Activated CD4-positive, alpha-beta T cell treated with anti-CD3 and anti-CD28 coated beads for 1 hour (primary cell): ENCODE data around the gene FLOT2.
"Not testable (repeated sequence)": the region's sequence is repeated elsewhere in the genome, so short reads cannot be mapped to it uniquely, and the experiment has no call there.

Experiments
- DNase-seq: peaks from one replicate; pipeline ENCODE4 v3.0.0-alpha.2; 2020

The FLOT2 gene

DNA sequence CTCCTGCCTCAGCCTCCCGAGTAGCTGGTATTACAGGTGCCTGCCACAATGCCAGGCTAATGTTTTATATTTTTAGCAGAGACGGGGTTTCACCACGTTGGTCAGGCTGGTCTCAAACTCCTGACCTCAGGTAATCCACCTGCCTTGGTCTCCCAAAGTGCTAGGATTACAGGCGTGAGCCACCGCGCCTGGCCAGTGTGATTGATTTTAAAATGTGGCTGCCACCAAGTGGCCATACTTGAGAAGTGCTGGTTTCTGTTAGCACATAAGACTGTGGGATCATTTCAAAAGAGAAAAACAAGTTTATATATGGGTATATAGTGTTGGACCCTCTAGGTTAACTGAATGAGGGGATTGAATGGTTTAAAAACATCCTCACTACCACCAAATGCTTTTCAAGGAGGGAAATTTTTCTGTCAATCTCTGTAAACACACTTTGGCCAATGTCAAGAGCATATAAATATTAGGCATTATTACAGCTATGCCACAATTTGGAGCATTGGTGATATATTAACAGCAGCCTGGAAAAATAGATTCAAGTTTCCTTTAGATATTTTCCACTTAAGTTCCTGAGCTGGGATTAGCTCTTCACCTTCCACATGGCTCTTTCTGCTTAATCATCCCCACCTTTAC, 18.9 kb upstream of the FLOT2 start:
- peak; percentile 30 for DNase-seq

DNA sequence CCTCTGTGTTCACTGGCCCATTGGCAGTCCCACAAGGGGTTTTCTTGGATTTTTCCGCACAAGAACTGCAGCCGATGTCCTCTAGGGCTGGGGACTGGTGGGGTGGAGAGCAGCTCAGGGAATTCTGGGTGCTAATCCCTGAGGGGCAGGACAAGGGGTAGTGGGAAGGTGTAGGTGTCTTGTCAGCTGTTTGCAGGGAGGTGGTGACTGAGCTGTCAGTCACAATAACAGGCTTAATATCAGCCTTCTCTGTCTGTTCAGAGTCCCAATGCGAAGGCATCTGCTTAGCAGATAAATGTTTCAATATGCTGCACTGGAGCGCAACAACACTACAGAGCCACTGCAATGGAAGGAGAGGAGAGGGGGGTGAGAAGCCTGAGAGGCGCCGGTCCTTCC, 15.4 kb upstream of the FLOT2 start:
- DNase-seq, result no peak

DNA sequence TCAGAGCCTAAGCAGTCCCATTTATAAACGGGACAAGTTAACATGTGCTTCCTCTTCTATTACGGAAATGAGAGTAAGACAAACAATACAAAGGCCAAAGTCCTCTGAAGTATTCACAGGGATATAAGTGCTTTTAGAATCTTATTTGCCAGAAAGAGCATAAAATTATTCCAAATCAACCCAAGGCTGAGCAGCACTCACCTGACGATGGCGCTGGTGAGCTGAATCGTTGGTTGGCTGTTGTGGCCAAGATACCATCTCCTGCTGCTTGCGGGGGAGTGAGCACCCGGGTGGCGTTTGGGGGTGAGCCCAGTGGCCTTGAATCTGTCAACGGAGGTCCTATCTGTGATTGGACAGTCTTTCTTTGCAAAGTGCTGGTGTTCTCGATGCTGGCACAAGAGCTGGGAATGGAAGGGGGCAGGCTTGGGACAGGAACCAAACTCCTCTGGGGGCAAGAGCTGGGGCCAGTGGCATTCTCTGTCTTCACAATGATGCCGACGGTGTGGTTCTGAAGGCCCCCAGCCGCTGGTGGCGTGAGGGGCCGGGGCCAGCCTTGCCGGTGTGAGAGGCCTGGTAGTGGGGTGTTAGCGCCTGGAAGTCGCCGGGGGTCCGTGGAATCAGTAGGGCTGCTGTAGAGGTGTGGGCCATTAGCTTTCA, 14.9 kb upstream of the FLOT2 start:
- no peak for DNase-seq

DNA sequence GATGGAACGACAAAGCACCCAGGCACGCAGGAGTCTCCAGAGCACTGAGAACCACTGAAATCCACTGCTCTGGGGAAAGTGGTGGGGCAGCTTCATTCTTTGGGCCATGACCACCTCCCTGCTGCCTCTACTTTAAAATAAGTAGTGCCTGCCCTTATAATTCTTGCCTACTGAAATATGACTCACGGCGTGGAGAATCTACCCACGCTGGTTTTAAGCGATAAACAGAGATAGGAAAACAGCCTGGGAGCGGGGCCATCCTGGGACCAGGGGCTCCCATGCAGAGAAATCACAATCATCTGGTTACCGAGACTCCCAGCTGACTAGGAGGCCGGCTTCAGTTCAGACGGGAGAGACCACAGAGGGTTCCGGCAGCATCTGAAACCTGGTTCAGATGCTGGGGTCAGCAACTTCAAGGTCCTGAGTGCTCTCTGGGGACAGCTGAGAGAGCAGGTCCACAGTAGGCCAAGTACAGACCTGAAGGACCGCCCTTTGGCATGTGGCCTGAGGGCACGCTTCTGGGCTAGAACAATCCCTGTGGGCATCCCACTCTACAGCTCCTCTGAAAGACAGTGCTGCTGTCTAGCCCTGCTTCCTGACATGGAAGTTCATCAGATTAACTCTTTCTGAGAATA, 14.0 kb upstream of the FLOT2 start:
- DNase-seq, result no peak

DNA sequence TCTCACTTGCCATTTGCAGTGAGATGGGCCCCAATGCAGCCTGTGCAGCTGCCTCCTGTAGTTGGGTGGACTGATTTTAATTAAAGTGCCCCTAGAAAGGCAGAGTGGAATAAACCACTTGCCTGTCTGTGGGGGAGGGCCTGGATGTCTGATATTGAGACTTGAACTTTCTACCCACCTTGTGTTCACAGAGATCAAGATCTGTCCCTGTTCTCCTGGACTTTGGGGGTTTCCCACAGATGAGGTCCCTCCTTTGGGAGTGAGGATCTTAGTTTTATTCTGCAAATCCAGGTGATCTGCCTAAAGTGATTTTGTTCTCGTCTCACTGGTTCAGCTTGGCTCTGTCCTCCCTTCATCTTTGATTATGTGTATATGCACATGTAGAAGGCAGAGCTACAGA, 13.0 kb upstream of the FLOT2 start:
- DNase-seq, result no peak

DNA sequence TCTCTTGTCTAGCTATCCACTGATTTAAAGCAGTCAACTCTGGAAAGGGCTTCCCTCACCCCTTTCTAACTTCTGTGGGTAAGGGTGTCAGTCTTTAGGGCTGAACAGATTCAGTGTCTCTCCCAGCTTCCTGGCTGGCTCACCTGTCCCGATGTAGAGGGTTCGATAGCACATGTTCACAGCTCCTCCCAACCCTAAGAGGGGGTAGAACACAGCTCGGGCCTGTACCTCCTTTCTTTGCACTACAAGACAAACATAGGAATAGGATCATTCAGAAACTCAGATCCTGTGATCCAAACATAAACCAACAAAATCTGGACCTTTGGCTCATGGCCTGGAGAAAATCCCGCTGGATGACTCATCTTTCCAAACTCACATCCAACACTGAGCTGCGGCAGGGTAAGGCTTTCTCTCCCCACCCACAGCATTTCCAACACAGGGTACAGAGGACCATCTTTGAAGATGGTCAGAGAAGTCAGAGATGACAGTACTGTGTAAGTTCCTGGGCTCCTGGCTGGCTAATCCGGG, 11.2 kb upstream of the FLOT2 start:
- no peak for DNase-seq

DNA sequence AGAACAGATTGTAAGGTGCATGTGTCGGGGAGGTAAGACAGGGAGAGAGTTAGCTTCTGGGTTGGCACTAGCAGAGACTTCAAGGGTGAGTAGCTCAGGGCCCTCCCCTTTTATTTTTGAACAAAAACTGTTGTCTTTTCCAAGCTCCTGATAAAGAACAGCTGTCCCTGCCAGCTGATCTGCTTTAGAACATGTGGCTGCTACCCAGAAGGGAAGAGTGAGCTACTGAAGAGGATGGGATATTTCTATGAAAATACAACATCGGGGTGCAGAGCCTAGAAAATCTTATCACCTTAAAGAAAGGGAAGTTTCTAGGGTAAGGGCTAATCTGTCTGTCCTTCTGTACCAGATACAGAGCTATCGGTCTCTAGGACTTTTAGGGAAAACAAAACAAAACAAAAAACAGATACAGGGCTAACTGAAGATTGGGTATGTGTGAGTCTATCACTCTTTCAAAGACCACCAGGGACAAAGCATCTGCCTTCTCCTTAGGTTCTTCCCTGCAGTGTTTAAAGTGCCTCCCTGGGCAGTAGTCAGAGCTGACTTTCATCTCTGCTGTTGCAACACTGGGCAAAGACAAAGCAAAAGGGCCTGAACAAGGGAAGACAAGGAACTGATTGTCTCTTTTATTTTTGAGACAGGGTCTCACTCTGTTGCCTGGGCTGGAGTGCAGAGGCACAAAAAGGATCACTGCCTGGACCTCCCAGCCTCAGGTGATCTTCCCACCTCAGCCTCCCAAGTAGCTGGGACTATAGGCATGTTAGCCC, 10.4 kb upstream of the FLOT2 start:
- no peak for DNase-seq

DNA sequence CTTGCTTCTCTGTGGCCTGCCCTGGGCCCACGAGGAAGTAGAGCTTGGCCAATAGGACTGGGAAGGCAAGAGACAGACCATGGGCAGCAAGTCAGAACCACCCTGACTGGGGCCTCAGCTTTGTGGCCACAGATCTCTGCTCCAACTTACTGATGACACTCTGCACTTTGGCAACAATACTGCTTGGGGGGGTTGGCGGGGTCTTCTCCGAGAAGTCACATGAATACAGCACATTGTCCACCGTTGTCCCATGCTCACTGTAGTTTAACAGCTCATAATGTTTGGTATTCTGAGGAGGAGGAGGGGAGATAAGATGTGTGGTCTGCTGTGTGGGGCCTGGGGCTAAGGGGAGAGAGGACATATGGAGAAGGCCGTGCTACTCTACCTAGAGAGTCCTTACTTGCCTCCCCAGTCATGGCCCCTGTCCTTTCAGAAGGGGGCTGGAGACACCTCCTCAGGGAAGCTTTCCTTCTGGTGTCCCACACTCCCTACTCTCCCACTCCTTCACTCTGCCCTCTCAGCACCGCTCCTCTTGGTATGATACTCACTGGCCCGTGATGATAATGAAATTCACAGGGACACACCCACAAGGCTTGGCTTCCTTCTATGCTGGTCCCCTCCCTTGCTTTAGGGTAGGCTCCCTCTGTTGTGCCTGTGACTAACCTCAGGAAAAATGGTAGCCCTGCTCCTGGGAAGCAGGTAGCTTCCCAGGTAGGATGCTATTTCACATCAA, 9.3 kb upstream of the FLOT2 start:
- no peak for DNase-seq

DNA sequence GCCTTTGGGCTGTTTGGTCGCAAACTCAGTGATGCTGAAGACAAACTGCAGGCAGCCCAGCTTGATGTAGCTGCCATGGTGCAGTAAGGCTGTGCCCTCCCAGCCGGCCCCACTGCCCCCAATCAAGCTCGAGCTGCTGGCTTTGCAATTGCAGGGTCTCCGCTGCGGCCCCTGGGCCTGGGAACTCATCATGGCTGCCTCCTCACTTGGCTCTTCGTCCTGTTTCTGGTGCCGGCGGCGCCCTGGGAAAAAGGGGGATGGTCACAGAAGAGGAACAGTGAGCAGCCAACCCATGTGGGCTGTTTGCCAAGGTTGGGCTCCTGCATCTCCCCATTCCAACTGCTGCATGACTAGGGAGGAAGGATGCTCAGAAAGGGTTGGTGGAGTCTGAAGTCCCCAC, 8.7 kb upstream of the FLOT2 start:
- no peak for DNase-seq

DNA sequence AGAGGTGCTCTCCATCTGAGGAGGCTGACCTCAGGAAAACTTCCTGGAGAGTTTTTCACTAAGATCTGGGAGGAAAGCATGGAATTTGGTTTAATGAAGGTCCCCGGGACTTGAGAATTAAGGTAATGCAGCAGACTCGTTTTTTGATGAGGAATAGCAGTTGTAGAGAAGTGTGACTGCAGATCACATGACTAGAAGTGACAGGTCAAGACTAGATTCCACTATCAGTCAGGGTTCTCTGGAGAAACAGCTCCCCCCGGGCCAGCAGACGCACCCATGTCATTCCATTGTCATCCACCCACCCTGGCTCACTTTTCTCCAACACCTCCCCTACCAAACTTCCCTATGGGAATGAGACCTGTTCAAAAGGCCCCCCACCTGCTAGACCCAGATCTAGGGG, 7.3 kb upstream of the FLOT2 start:
- no peak for DNase-seq

DNA sequence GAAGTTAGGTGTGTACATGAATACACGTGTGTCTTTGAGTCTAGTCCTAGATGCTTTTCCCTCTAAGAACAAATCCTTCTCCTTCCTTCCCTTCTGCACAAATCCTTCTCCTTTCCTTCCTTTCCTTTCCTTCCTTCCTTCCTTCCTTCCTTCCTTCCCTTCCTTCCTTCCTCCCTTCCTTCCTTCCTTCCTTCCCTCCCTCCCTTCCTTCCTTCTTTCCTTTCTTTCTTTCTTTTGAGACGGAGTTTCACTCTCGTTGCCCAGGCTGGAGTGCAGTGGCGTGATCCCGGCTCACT, 6.0 kb upstream of the FLOT2 start:
- DNase-seq, result not testable (repeated sequence)

DNA sequence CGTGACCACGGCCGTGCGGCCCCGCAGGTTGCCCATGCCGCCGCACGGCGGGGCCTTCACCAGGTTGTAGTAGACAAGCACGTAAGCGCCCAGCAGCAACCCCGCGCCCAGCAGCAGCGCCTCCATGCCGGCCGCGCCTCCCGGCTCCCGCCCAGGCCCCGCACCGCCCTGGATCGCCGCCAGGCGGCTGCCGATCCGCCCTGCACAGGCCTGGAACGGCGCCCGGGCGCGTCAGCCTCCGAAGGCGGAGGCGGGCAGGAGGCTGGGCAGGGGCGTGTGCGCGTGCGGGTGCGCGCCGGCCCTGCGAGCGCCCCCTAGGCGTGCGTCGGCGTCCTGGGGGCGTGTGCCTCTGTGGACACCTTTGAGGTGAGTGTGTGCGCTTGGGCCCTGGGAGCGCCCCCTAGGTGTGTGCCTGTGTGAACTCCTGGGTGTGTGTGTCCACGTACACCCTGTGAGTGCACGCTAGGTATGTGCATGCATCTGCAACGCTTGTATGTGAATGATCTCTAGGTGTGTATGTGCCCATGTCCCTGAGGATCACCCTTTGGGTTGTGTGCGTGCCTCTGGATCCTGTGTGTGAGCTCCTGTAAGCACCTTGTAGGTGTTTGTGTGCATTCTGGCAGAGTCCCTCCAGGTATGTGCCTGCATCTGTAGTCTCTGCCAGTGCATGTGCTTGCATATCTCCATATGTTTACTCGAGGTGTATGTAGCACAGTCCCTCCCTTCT, 5.4 kb upstream of the FLOT2 start, which contains the start of gene DHRS13:
Gene DHRS13, minus strand, starts transcription at position 261 of the 727 bp plus-strand sequence. Its CDS starts 135 bp downstream, at position 126.
- peak; percentile 93 for DNase-seq

DNA sequence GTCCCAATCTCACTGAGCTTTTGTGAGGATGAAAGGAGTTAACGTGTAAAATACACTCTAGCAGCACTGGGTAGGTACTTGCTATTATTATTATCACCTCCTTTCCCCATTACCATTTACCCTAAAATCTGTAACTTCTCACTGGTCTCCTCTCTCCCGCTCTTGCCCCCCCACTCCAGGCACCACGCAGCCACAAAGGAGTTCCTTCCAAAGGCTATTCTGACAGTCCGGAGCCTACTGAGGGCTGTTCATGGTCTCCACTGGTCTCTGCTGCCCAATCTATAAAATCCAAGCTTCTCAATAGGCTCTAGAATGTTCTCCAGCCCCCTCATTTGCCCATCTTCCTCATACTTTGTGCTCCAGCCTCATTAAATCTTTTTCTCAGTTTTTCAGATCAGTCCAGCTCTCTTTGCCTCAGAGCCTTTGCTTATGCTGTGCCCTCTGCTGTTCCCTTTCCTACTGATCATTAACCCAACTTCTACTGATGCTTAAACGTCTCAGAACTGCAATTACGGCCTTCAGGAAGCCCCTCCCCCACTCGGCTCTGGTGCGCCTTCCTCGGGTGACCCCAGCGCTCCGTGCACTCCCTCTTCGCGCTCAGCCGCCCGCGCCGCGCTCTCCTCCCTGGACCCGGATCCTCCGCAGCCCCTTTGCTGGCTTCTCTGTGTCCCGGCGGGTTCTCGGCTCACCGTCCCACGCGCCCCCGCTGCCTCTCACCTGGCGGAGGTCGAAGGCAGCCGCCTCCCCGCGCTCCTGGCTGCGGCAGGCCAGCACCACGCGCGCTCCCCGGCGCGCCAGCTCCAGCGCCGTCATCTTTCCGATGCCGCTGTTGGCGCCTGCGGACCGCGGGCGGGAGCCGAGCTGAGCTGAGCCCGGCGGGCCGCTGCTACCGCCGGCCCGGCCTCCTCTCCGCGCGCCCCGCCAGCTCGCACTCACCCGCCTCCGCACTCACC, 4.6 kb upstream of the FLOT2 start:
- DNase-seq, result peak; percentile 32

DNA sequence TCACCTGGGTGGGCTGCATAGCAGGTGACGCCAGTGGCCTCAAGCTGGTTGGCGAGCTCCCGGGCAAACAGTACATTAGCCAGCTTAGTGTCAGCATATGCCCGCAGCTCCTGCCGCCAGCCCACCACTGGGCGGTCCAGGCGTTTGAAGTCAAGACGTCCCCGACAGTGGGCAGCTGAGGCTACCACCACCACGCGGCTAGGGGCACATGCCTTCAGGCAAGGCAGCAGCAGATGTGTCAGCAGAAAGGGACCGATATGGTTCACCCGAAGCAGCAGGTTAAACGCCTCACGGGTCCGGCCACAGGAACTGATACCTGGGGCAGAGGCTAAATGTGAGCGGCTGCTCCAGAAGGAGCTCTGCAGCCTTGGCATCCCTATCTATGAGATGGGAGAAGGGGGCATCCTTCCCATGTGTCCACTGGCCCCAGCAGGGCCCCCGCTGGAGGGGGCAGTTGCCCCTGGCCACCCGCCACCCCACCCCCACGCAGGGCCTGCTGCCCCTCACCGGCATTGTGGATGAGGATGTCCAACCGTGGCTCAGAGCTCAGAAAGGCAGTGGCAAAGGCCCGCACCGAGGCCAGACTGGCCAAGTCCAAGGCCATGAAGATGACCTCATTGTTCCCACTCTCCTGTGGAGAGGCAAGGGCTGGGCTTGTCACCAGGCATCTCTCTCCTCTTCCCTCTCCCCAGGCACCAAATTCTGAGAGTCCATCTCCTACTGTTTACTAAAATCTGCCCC, 3.6 kb upstream of the FLOT2 start:
- no peak for DNase-seq

DNA sequence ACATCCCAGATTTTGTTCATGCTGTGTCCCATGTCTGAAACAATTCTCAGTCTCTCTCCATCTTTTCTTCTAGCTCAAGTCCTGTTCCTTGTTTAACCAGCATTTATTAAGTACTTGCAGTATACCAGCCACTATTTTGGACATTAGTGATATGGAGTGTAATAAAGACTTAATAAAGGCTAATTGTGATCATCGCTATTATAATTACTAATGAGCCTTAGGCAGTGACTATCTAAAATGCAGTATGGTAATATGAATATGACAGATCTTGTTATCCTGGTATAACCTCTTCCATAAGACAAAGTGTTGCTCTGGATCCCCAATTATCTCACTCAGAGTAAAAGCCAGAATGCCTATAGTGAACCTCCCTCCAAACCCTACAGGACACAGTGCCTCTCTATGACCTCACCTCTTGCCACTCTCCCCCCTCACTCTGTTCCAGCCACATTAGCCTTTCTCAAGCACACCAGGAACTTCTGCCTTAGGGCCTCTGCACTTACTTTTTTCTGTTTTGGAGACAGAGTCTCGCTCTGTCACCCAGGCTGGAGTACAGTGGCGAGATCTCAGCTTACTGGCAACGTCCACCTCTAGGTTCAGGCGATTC, 1.8 kb upstream of the FLOT2 start:
- no peak for DNase-seq

DNA sequence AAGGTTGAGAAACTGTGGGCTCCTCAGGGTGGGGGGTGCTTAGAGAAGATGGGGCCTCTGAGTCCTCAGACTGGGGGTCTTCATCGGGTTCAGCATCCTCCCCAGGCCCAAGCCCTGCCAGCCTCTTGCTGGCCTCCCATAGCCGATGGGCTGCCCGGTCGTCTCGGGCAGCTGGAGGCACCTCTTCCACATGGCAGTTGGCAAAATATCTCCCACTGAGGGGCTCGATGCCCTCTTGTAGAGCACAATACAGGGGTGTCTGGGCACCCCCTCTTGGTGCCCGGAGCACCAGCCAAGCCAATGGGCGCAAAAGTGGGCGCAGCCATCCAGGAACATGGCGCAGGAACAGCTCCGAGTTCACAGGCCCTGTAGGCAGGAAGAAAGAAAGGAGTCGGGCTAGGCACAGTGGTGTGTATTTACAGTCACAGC, 1.0 kb upstream of the FLOT2 start:
- no peak for DNase-seq

DNA sequence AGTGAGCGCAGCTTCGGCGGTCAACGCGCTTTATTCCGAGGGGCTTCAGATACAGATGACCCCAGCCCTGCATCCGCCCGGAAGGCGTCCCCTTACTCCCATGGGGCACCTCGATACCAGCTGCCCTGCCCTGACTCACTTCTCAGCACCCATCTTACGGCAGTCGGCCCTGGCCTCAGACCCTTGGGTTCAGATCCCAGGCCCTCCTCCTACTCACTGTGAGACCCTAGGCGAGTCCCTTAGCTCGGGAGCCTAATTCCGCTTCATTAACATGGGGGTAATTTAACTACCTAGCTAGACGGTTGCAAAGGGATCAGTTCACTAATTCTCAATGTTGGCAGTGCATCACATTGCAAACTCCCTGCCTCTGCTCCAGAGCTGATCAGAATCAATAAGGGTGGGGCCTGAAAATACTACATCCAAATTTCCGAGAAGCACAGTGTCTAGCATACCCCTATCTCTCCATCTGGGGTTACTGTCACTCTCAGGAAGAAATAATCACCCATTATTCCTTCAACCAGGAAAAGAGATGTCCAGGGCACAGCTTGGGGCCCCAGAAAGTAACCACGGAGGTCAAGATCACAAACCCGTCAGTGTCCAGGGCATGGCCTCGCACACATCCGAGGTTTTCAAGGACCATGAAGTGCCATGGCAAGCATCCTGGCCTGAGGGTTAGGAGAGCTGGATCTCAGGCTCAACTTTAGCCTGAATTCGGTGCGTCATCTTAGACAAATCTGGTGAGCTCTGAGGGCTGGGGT, 415 bp upstream of the FLOT2 start:
- no peak for DNase-seq

DNA sequence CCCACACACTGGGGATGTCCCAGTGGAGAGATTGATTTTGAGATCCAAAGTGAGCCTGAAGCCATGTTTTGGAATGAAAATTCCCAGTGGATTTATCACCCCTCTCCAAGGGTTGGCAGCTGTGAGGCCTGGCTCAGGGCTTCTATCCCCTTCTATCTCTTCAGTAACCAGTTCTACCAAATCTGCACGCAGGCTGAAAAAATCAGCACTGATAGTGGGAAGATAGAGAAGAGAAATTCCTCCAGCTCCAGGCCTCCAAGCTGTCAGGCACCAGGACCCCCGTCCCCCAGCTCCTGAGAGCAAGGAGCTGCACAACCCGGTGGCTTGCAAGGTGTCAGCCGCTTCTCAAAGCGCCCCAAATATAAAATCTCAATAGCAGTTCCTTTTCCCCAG, 1.0 kb downstream of the FLOT2 start:
- DNase-seq, result no peak
